H9 (cell line): ENCODE results near the gene SLC25A43. TPM values are rescaled to one million over a fixed set of nuclear protein-coding genes. Genes with fewer than 3 reads are reported as not detected.

Experiments
- DNase-seq: peaks from one replicate; pipeline ENCODE4 v3.0.0-alpha.2; 2017
- H2AFZ ChIP-seq: one replicate; pipeline ENCODE4 v1.6.1; 2013; ENCODE audit warnings: mild to moderate bottlenecking, low read length, control low read depth, moderate library complexity
- H2AK5ac ChIP-seq: 2 replicates; pipeline ENCODE4 v1.6.1; 2013; ENCODE audit warnings: low read length, control low read depth, mixed read lengths; ENCODE audit not compliant: insufficient read length
- H2BK120ac ChIP-seq: one replicate; pipeline ENCODE4 v1.6.1; 2013; ENCODE audit warnings: low read depth, mild to moderate bottlenecking, low read length, control low read depth, inconsistent platforms; ENCODE audit not compliant: poor library complexity, severe bottlenecking
- H2BK12ac ChIP-seq: 2 replicates; pipeline ENCODE4 v1.6.1; 2013; ENCODE audit warnings: low read length, control low read depth, mixed read lengths, low read depth; ENCODE audit not compliant: insufficient read length
- H2BK15ac ChIP-seq: 2 replicates; pipeline ENCODE4 v1.6.1; 2013; ENCODE audit warnings: low read depth, low read length, control low read depth
- H2BK20ac ChIP-seq: one replicate; pipeline ENCODE4 v1.6.1; 2013; ENCODE audit warnings: low read depth, mild to moderate bottlenecking, low read length, control low read depth, inconsistent platforms; ENCODE audit not compliant: poor library complexity, severe bottlenecking
- H2BK5ac ChIP-seq: 2 replicates; pipeline ENCODE4 v1.6.1; 2013; ENCODE audit warnings: low read length, control low read depth, mixed read lengths; ENCODE audit not compliant: insufficient read length
- H3K14ac ChIP-seq: 2 replicates; pipeline ENCODE4 v1.6.1; 2013; ENCODE audit warnings: low read length, control low read depth; ENCODE audit not compliant: insufficient read depth
- H3K18ac ChIP-seq: 2 replicates; pipeline ENCODE4 v1.6.1; 2013; ENCODE audit warnings: low read depth, mild to moderate bottlenecking, mixed read lengths, low read length, control low read depth; ENCODE audit not compliant: insufficient read length
- H3K23ac ChIP-seq: 2 replicates; pipeline ENCODE4 v1.6.1; 2013; ENCODE audit warnings: low read length, control low read depth, mixed read lengths, low read depth; ENCODE audit not compliant: insufficient read length
- H3K23me2 ChIP-seq: 2 replicates; pipeline ENCODE4 v1.6.1; 2013; ENCODE audit warnings: low read depth, mild to moderate bottlenecking, mixed read lengths, low read length, control low read depth; ENCODE audit not compliant: insufficient read length, poor library complexity, severe bottlenecking
- H3K27ac ChIP-seq: 2 replicates; pipeline ENCODE4 v1.5.1; 2013; ENCODE audit warnings: low read length, control low read depth, mixed read lengths, low read depth; ENCODE audit not compliant: insufficient read length
- H3K27me3 ChIP-seq: 2 replicates; pipeline ENCODE4 v1.6.1; 2013; ENCODE audit warnings: low read length, control low read depth, inconsistent platforms; ENCODE audit not compliant: insufficient read depth
- H3K4ac ChIP-seq: 2 replicates; pipeline ENCODE4 v1.6.1; 2013; ENCODE audit warnings: low read depth, mild to moderate bottlenecking, control low read depth, inconsistent platforms, low read length, moderate library complexity
- H3K4me1 ChIP-seq: 2 replicates; pipeline ENCODE4 v1.6.1; 2013; ENCODE audit warnings: low read length, control low read depth, inconsistent platforms; ENCODE audit not compliant: insufficient read depth
- H3K4me2 ChIP-seq: 2 replicates; pipeline ENCODE4 v1.6.1; 2013; ENCODE audit warnings: low read length, control low read depth, mixed read lengths; ENCODE audit not compliant: insufficient read length, insufficient read depth
- H3K56ac ChIP-seq: 2 replicates; pipeline ENCODE4 v1.6.1; 2013; ENCODE audit warnings: low read depth, mild to moderate bottlenecking, mixed read lengths, low read length, control low read depth; ENCODE audit not compliant: insufficient read length
- H3K79me1 ChIP-seq: 2 replicates; pipeline ENCODE4 v1.6.1; 2013; ENCODE audit warnings: low read depth, mild to moderate bottlenecking, moderate library complexity, low read length, control low read depth, inconsistent platforms; ENCODE audit not compliant: insufficient read depth, poor library complexity, severe bottlenecking
- H3K79me2 ChIP-seq: 2 replicates; pipeline ENCODE4 v1.6.1; 2013; ENCODE audit warnings: low read length, control low read depth, inconsistent platforms; ENCODE audit not compliant: insufficient read depth
- H3K9ac ChIP-seq: 2 replicates; pipeline ENCODE4 v1.6.1; 2013; ENCODE audit warnings: low read length, control low read depth, mixed read lengths; ENCODE audit not compliant: insufficient read length; ENCODE audit errors: extremely low read depth
- H3K9me3 ChIP-seq: one replicate; pipeline ENCODE4 v1.6.1; 2013; ENCODE audit warnings: low read depth, low read length, inconsistent platforms; ENCODE audit not compliant: control insufficient read depth
- H3T11ph ChIP-seq: one replicate; pipeline ENCODE4 v1.6.1; 2013; ENCODE audit warnings: mild to moderate bottlenecking, low read length, control low read depth, inconsistent platforms
- H4K20me1 ChIP-seq: one replicate; pipeline ENCODE4 v1.6.1; 2013; ENCODE audit not compliant: control insufficient read depth, insufficient read length, insufficient read depth
- H4K5ac ChIP-seq: 2 replicates; pipeline ENCODE4 v1.6.1; 2013; ENCODE audit warnings: low read depth, mild to moderate bottlenecking, mixed read lengths, low read length, control low read depth; ENCODE audit not compliant: insufficient read length
- H4K8ac ChIP-seq: replicated peaks from 2 replicates; pipeline ENCODE4 v1.6.1; 2013; ENCODE audit warnings: low read length, control low read depth, mixed read lengths, low read depth; ENCODE audit not compliant: insufficient read length
- H4K91ac ChIP-seq: 2 replicates; pipeline ENCODE4 v1.6.1; 2013; ENCODE audit warnings: low read depth, mild to moderate bottlenecking, moderate library complexity, mixed read lengths, low read length, control low read depth; ENCODE audit not compliant: insufficient read length
- H3K27ac Mint-ChIP-seq, 3 experiments: 2 replicates in 2 of 3; 3 replicates in 1 of 3; pipeline ENCODE4 v1.8.0; 2020 to 2021; ENCODE audit warnings: mixed read lengths in 3 of 3, mild to moderate bottlenecking in 1 of 3, moderate library complexity in 1 of 3
- H3K27me3 Mint-ChIP-seq: 2 replicates; pipeline ENCODE4 v1.8.0; 2021; ENCODE audit warnings: low read depth, mild to moderate bottlenecking, moderate library complexity, mixed read lengths
- H3K36me3 Mint-ChIP-seq, 3 experiments: 2 replicates in 2 of 3; 3 replicates in 1 of 3; pipeline ENCODE4 v1.8.0; 2020 to 2021; ENCODE audit warnings: low read depth in 3 of 3, mixed read lengths in 3 of 3; ENCODE audit not compliant: insufficient read depth in 1 of 3
- H3K4me1 Mint-ChIP-seq, 2 experiments: 2 replicates each; pipeline ENCODE4 v1.8.0; 2020; ENCODE audit warnings: mixed read lengths in 2 of 2
- H3K4me3 Mint-ChIP-seq, 2 experiments: 2 replicates in 1 of 2; 3 replicates in 1 of 2; pipeline ENCODE4 v1.8.0; 2020 to 2021; ENCODE audit warnings: mild to moderate bottlenecking in 2 of 2, mixed read lengths in 2 of 2, moderate library complexity in 1 of 2
- H3K9me3 Mint-ChIP-seq, 2 experiments: 2 replicates in 1 of 2; 3 replicates in 1 of 2; pipeline ENCODE4 v1.8.0; 2020; ENCODE audit warnings: mild to moderate bottlenecking in 2 of 2, mixed read lengths in 2 of 2, moderate library complexity in 1 of 2
- WGBS: extraction: QIAGEN DNeasy Blood & Tissue Kit; methylation state at CpG from one replicate; pipeline ENCODE4 v1.1.7; 2013; ENCODE audit warnings: missing lambda C conversion rate, low lambda C conversion rate, mixed read lengths; ENCODE audit not compliant: insufficient read length; ENCODE audit errors: extremely low coverage; 5-methylcytosine and 5-hydroxymethylcytosine counted together
- total RNA-seq: library from RNA; stranded (reverse); gene quantifications from 2 replicates; pipeline ENCODE4 v1.2.1, GENCODE V29; 2021
- TF ChIP-seq, protein P1 (sequence below): fragments of 200-600 bp; sonication (generic); conservative IDR thresholded peaks from 3 replicates; pipeline ENCODE4 v1.8.0; 2021; ENCODE audit warnings: antibody characterized with exemption, mild to moderate bottlenecking

Gene SLC25A43
- total RNA-seq, 1 experiment from 2014 or later = 3.7 TPM

DNA sequence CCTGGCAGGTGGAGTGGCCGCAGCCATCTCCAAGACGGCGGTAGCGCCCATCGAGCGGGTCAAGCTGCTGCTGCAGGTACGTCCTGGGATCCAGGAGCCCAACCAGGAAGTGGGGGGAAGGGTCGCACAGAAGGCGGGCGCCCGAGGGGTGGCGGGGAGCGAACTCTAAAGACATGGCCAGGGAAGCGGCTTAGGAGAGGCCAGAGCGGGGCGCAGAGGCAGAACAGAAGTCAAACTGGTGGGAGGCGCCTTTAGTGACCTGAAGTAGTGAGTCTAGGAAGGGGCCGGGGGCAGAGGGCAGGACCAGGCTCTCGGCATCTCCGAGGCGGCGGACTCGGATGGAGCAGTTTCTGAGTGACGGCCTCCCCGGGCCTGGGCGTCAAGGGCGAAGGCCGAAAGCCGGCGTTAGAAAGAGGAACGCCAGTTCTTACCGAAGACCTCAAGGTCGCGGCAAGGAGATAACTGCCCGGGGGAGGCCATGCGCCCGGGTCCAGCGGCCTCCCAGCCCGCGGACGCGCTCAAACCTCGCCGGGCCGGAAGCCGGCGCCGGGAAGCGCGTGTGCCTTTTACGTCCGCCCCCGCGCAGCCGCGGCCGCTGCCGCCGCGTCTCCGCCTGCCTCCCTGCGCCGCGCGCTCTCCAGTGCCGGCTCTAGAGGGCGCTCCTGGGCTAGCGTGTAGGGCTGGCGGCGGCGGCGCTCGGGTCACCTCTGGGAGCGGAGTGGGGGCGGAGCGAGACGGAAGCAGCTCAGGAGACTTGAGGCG lies 69.6 kb downstream of the SLC25A43 start:
- no peaks in the 10 kb centered on the region for H3K79me1 ChIP-seq
- no peak overlapping the region for H2BK120ac ChIP-seq
- H3K18ac ChIP-seq = peak overlapping the region; percentile 74
- peaks cover 2% of the 10 kb centered on the region; the same call in 1 of the 2 replicates for H3K79me2 ChIP-seq
- H3K4me1 ChIP-seq = no peaks in the 10 kb centered on the region
- no peaks in the 10 kb centered on the region for H4K20me1 ChIP-seq
- H3K9ac ChIP-seq = peak overlapping the region; percentile 71
- H3K14ac ChIP-seq = peak overlapping the region; percentile 62; the same call in 1 of the 2 replicates
- no peaks in the 10 kb centered on the region for H3K23me2 ChIP-seq
- no peak overlapping the region for H2BK5ac ChIP-seq
- H4K91ac ChIP-seq = no peak overlapping the region
- peak; percentile 74 for DNase-seq
- peak overlapping the region; percentile 89 for H3K4me3 Mint-ChIP-seq
- H3K27ac Mint-ChIP-seq = peak overlapping the region; percentile 81 to 96 (median 96)
- peaks cover 23 to 29% (median 24%) of the 10 kb centered on the region in 3 experiments for H3K36me3 Mint-ChIP-seq
- no peak overlapping the region for H3T11ph ChIP-seq
- H3K9me3 ChIP-seq = peaks cover 17% of the 10 kb centered on the region
- H3K27ac ChIP-seq = no peak overlapping the region
- no peak overlapping the region for H2AK5ac ChIP-seq
- H3K4ac ChIP-seq = no peak overlapping the region
- no peak overlapping the region for H4K5ac ChIP-seq
- H2BK15ac ChIP-seq = no peak overlapping the region
- peaks cover 54 to 67% of the 10 kb centered on the region in 2 experiments for H3K9me3 Mint-ChIP-seq
- no CpG with 5 or more reads among the region's 78 CpGs for WGBS
- no peak overlapping the region for H2BK12ac ChIP-seq
- H3K56ac ChIP-seq = no peak overlapping the region
- no peaks in the 10 kb centered on the region; a peak in 1 of 4 replicates for H3K4me1 Mint-ChIP-seq
- TF ChIP-seq, protein P1, sequence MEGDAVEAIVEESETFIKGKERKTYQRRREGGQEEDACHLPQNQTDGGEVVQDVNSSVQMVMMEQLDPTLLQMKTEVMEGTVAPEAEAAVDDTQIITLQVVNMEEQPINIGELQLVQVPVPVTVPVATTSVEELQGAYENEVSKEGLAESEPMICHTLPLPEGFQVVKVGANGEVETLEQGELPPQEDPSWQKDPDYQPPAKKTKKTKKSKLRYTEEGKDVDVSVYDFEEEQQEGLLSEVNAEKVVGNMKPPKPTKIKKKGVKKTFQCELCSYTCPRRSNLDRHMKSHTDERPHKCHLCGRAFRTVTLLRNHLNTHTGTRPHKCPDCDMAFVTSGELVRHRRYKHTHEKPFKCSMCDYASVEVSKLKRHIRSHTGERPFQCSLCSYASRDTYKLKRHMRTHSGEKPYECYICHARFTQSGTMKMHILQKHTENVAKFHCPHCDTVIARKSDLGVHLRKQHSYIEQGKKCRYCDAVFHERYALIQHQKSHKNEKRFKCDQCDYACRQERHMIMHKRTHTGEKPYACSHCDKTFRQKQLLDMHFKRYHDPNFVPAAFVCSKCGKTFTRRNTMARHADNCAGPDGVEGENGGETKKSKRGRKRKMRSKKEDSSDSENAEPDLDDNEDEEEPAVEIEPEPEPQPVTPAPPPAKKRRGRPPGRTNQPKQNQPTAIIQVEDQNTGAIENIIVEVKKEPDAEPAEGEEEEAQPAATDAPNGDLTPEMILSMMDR = peak; percentile 68
- no peak overlapping the region for H4K8ac ChIP-seq
- H3K23ac ChIP-seq = no peak overlapping the region
- no peaks in the 10 kb centered on the region for H3K27me3 ChIP-seq
- no peak overlapping the region for H2BK20ac ChIP-seq
- H3K4me2 ChIP-seq = peak overlapping the region; percentile 56
- no peak overlapping the region for H2AFZ ChIP-seq
- H3K27me3 Mint-ChIP-seq = no peaks in the 10 kb centered on the region
